ENCODE data around the gene FGF18.
A peak's percentile ranks its signal among the peaks of the same experiment; 100 is the strongest.

FGF18 gene

DNA sequence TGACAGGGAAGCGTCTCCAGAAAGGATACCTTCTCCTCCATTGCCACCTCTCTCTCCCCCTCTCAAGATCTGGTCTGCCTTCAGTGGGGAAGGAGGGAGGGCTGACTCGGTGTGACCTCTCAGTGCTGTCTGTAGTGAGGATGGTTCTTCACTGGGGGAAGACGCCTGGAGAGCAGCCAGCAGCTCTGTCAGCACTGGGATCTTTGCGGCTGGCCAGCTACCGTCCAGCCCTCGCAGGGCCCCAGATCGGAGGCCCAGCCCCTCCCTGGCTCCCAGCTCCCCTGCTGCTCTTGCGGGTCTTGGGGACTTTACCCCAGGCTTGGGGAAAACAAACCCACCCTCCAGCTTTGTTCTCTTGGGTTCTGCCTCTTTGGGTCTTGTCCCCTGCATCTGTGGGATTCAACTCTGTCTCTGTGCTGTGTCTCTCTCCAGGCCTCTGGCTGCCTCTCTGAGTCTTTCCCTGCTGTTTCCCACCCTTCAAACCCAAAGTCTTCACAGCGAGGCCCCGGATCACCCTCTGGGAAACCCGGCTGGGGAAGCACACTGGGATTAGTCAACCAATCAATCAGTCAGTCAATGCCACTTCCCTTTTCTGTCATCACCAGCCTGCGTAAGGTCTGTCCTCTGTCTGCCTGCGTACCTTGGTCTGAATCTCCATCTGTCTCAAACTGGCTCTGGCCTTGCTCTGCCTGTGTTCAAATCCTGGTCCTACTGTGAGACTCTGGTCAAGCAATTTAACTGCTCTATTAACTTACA lies 23.0 kb downstream of the FGF18 start:
- no peak for DNase-seq (ENCODE audit: low spot score)

DNA sequence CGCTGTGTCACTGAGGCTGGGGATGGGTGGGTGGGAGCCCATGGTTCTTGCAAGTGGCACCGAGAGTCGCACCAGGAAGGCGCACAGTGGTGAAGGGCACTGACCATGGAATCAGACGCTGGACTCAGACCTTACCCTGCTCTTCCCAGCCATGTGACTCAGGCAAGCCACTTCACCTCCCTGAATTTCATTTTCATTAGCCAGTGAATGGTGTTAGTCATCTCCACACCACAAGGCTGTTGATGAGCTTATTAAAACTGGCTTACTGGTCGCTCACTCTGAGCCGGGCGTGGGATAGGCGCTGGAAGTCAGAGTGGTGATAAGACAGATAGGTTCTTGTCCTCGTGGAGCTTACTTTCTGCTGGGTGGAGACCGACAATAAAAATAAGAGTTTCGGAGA lies 25.1 kb downstream of the FGF18 start:
- DNase-seq (ENCODE audit: low spot score), result no peak

DNA sequence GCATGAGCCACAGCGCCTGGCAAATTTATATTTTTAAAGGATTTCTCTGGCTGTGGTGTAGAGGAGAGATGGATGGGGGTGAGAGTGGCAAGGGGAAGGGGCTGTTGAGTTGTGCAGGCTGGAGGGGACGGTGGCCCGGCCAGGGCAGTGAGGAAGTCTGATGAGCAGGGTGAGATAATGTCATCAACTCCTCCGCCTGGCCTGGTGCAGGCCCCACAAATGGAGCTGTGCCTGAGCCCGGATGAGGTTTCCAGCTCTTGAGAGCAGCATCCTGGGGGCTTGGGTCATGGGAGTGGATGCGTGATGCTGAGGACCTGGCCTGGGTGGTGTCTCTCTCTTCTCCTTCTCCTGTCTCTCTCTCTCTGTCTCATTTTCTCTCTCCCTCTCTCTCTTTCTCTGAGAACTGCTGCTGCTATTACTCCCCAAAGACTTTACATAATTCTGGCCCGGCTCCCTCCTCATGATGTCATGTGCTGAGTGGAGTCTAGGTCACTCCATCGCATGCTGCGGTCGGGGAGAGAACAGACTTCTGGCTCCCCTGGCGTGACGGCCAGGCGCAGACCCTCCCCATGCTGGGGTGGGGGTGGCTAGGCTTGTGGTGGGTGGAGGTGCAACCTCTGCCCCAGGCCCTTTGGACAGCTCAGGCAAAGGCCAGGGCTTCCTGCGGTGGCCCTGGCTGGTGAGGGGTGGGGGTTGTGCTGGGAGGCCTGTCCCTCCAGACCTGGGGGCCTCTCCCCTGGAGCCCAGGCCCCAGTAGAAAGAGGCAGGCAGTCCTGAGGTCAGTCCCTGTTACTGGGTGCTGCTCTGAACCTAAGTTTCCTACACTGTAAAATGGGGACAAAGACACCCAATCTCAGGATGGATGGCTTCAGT lies 26.4 kb downstream of the FGF18 start:
- DNase-seq (ENCODE audit: low spot score), result no peak

- no peak for DNase-seq (ENCODE audit: low spot score)
These were observed 27.8 kb downstream of the FGF18 start for GRCh38 chr5:171447226-171447625.

DNA sequence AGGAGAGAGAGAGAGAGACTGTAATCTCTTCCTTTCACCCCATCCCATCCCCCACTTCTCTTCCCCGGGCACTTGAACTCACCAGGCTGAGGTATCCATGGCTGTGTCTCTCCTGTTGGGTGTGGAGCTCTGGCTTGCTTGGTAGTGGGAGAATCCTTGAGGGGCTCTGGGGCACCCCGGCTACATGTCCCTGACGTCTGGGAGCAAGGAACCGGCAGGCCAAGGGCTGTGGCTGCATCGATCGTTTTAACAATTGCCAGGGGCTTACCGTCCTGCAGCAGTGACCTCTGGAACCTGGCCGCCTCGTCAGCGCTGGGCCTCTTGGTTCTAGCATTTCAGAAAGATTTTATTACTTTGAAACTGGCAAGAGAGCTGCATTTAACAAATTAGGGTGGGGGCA lies 30.0 kb downstream of the FGF18 start:
- DNase-seq (ENCODE audit: low spot score), result no peak

- DNase-seq (ENCODE audit: low spot score), result peak; percentile 89
These were observed 31.2 kb downstream of the FGF18 start for GRCh38 chr5:171450423-171451331.

- no peak for DNase-seq (ENCODE audit: low spot score)
These were observed 32.0 kb downstream of the FGF18 start for GRCh38 chr5:171451421-171451820.

DNA sequence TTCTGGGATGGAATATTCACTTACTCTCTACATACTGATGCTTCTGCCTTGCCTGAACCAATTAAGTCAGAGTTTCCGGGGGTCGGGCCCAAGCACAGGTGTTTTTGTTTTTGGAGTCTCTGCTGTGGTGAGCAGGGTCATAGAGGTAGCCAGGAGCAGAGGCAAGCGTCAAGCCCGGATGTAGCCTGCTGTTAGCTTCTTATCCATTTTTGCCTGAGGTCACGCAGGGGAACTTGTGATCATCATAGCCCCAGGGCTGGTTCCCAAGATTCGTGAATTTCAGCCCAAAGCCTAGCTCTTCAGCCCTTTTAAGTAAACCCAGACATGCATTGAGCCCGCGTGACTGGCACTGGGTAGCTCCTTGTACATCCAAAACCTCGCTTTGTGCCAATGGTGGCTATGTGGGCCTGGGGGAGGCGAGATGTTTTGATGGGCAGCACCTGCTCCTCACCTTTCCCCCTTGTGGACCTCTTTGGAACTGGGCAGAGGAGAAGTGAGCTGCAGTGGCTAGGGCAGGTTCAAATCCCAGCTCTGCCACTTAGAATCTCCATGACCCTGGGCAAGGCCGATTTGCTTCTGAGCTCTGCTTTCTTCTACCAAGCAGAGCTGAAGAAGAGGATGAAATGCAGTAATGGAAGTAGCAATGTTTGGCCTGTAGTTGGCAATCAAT lies 33.7 kb downstream of the FGF18 start:
- no peak for DNase-seq (ENCODE audit: low spot score)

DNA sequence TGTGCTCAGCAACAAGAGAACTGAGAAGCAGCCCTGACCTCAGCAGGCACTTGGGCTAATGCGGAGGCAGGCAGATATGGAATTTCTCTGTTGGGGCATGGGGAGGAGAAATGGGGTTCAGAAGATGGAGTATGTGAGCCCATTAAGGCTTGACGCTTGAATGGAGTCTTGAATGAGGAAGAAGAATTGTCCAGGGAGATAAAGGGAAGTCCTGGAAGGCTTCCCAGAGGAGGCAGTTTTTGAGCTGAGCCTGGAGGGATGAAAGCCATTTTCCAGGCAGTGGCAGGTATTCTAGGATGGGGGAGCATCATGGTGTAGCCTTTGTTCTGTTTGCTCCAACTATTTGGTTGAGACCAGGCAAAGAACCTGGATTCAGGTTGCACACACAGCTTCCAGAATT lies 34.5 kb downstream of the FGF18 start:
- DNase-seq (ENCODE audit: low spot score), result no peak

GRCh38 chr5:171454549-171454948 lies 35.1 kb downstream of the FGF18 start:
- DNase-seq (ENCODE audit: low spot score), result no peak

DNA sequence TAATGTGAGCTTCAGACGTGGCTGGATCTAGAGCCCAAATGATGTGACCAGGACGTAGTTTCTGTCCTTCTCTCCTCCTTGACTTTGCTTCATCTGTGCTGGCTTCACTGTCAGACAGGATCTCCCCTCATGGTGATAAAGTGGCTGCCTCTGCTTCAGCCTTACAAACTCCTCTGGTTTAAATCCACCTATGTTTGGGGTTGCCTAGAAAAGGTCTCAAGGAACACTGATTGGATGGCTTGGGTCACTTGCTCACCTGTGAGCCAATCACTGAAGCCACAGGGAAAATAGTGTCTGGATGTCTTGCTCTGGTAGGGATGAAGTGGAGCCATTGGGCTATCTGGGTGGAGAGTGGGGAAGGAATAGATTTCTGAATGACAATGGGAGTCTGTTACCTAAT lies 36.1 kb downstream of the FGF18 start:
- no peak for DNase-seq (ENCODE audit: low spot score)

DNA sequence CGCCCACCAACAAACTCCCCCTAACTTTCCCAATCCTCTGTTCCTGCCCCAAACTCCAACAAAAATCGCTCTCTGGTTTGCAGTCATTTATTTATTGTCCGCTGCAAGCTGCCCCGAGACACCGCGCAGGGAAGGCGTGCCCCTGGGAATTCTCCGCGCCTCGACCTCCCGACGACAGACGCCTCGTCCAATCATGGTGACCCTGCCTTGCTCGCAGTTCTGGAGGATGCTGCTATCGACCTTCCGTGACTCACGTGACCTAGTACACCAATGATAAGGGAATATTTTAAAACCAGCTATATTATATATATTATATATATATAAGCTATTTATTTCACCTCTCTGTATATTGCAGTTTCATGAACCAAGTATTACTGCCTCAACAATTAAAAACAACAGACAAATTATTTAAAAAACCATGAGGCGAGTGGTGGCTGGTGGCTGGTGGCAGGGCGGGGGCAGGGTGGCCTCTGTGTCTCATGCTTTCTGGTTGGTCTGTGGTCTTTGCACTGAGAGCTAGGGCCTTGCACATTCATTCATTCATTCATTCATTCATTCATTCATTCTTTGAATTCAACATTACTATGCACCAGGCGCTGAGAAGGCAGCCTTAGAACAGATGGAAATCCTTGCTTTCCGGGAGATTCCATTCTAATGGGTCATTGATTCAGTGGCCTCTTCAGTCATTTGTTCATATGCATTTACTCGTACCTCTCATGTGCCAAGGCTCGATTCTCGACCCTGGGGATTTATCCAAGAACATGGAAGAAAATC lies 37.9 kb downstream of the FGF18 start:
- DNase-seq (ENCODE audit: low spot score), result no peak

DNA sequence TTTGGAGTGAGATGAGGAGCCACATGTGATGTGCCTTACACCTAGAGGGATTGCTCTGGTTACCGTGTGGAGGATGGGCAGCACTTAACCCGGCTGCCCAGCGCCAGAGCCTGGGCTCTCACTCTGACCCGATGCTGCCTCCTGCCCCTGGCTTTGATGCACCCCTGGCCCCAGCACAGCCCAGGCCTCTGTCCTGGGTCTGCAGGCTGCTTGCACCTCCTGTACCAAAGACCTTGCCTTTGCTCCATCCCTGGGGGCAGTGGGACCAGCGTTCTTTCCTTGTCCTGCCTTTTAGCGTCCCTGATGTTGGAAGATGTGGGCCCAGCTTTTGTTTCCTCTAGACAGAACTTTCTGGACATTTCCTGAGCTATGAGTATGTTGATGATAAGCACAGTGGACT lies 40.4 kb downstream of the FGF18 start:
- DNase-seq (ENCODE audit: low spot score), result no peak

- DNase-seq (ENCODE audit: low spot score), result no peak
These were observed 42.9 kb downstream of the FGF18 start for GRCh38 chr5:171462136-171462927.

- no peak for DNase-seq (ENCODE audit: low spot score)
These were observed 43.7 kb downstream of the FGF18 start for GRCh38 chr5:171462928-171463861.

- DNase-seq (ENCODE audit: low spot score), result no peak
These were observed 44.4 kb downstream of the FGF18 start for GRCh38 chr5:171463862-171464229.

- no peak for DNase-seq (ENCODE audit: low spot score)
These were observed 45.4 kb downstream of the FGF18 start for GRCh38 chr5:171464829-171465228.

- no peak for DNase-seq (ENCODE audit: low spot score)
These were observed 47.7 kb downstream of the FGF18 start for GRCh38 chr5:171467107-171467506.

- no peak for DNase-seq (ENCODE audit: low spot score)
These were observed 49.9 kb downstream of the FGF18 start for GRCh38 chr5:171469326-171469725.

All from AG08395 (cell line).